Activated T-helper 17 cell treated with anti-CD3 and anti-CD28 coated beads, Interleukin-2, amount 50 U/mL, for 72 hours (primary cell): Measurements from ENCODE around the gene GARRE1. TPM values are rescaled to one million over a fixed set of nuclear protein-coding genes. Genes with fewer than 3 reads are reported as not detected.
A peak's percentile ranks its signal among the peaks of the same experiment; 100 is the strongest.

Experiments used
- ATAC-seq: fragments of 150-1000 bp; cut with Tn5 transposase; replicated peaks from 2 replicates; pipeline ENCODE4 v1.10.0; 2021; ENCODE audit warnings: mild to moderate bottlenecking, moderate library complexity
- H3K27ac Mint-ChIP-seq: one replicate; pipeline ENCODE4 v1.8.0; 2022; ENCODE audit warnings: mixed read lengths
- H3K27me3 Mint-ChIP-seq: one replicate; pipeline ENCODE4 v1.8.0; 2022; ENCODE audit warnings: mixed read lengths
- H3K36me3 Mint-ChIP-seq: one replicate; pipeline ENCODE4 v1.8.0; 2022; ENCODE audit warnings: low read depth, mild to moderate bottlenecking, mixed read lengths
- H3K4me1 Mint-ChIP-seq: one replicate; pipeline ENCODE4 v1.8.0; 2022; ENCODE audit warnings: mixed read lengths
- H3K4me3 Mint-ChIP-seq: one replicate; pipeline ENCODE4 v1.8.0; 2022; ENCODE audit warnings: mild to moderate bottlenecking, mixed read lengths
- H3K9me3 Mint-ChIP-seq: one replicate; pipeline ENCODE4 v1.8.0; 2022; ENCODE audit warnings: mixed read lengths
- total RNA-seq, 2 donors: library from RNA; stranded (reverse); gene quantifications; one replicate each; pipeline ENCODE4 v1.2.3, GENCODE V29; 2022

GARRE1 gene
- total RNA-seq, 2 donors from 2014 or later: 13.6 to 22.2 TPM

DNA sequence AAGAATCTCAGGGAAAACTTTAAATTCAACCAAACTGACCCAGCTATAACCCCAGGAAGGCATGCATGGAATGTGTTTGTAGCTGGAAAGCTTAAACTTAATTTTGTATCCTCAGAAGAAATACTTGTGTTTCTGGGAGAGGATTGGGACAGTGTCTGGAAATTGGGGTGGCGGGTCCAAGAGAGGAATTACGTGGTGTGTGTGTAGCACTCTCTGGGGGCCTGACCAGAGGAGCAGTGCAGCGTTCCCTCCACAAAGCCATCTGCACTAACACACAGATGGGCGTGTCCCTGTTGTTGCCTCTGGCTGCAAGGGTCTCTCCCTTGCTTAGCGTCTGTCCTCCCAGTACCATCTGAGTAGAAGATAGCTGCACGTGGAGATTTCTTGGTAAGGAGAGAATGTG lies 6.4 kb downstream of the GARRE1 start:
- H3K4me3 Mint-ChIP-seq: no peak overlapping the region
- H3K27me3 Mint-ChIP-seq: no peaks in the 10 kb centered on the region
- peaks cover 29% of the 10 kb centered on the region for H3K4me1 Mint-ChIP-seq
- H3K36me3 Mint-ChIP-seq: peaks cover 5% of the 10 kb centered on the region
- no peak for ATAC-seq
- peak overlapping the region; percentile 36 for H3K27ac Mint-ChIP-seq
- no peaks in the 10 kb centered on the region for H3K9me3 Mint-ChIP-seq

DNA sequence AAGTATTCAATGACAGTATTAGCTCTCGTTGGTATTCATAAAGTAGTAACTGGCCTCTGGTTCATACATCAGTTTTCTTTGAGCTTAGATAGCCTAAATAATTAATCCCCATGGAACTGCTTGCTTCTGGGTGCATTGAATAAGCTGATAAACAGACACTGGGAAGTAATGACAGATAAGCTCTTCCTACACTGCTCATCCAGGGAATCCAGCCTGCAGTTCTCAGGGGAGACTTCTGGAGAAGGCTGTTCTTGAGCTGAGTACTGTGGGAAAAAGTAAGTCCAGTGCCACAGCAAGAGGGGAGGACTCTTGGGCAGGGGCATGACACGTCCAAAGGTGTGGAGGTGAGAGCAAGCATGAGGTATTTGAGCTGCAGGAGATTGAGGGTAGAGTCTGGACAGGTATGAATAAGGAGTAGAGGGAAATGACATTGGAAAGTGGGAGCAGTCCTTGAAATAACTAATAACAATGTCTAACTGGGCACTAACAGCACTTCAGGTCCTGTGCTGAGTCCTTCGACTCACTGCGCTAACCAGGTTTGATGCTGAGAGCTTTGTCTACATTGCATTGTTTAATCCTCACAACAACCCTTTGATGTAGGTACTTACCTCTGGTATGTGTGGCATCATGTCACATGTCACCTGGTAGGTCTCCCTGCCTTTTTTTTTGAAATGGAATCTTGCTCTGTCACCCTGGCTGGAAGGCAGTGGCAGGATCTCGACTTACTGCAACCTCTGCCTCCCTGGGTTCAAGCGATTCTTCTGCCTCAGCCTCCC lies 7.2 kb downstream of the GARRE1 start:
- Mint-ChIP-seq H3K9me3 (no peaks in the 10 kb centered on the region), H3K27ac (peak overlapping the region; percentile 36), H3K4me3 (no peak overlapping the region), H3K27me3 (no peaks in the 10 kb centered on the region), H3K36me3 (peaks cover 5% of the 10 kb centered on the region), H3K4me1 (peaks cover 29% of the 10 kb centered on the region)
- ATAC-seq: no peak

DNA sequence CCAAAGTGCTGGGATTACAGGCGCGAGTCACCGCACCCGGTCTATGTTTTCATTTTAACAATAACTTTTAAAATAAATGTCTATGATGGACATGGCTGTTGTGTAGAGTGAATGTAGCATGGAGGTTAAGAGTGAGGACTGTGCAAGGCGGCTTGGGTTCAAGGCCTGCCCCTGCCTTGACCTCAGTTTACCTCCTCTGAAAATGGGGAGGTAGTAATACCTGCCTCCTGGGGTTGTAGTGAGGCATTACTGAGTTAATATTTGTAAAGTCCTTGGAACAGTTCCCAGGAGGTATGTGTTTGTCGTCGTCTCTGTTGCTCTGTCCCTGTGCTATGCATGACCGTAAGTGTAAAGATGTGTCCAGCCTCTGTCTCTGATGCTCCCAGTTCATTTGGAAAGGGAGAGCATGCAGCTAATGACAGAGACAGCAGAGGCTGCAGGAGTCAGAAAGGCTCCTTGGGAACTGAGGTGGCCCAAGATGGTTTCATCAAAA lies 9.4 kb downstream of the GARRE1 start:
- ATAC-seq: no peak
- no peaks in the 10 kb centered on the region for H3K9me3 Mint-ChIP-seq
- no peaks in the 10 kb centered on the region for H3K36me3 Mint-ChIP-seq
- H3K27ac Mint-ChIP-seq: no peak overlapping the region
- no peaks in the 10 kb centered on the region for H3K27me3 Mint-ChIP-seq
- peaks cover 33% of the 10 kb centered on the region for H3K4me1 Mint-ChIP-seq
- H3K4me3 Mint-ChIP-seq: no peak overlapping the region

DNA sequence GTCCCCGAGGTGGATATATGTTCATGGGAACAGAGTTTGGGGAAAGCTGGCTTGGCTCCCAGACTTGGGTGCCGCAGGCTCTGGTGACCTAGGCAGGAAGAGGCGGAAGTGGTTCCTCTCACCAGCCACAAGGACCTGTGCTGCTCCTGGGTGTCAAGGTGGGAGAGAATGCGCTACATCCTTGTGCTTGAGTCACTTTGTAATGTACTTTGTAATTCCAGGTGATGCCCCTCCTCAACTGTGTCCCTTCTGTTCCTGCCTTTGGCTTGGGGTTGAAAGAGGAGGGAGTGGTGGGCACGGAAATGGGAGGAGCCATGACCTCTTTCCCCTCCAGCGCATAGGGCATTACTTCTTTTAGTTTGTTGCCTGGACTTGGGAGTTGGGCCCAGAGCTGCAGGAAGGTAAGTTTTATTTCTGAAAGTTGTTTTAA lies 10.9 kb downstream of the GARRE1 start:
- Mint-ChIP-seq H3K4me1 (peaks cover 35% of the 10 kb centered on the region), H3K9me3 (no peaks in the 10 kb centered on the region), H3K36me3 (peaks cover 7% of the 10 kb centered on the region), H3K4me3 (no peak overlapping the region), H3K27ac (peak overlapping the region; percentile 19), H3K27me3 (no peaks in the 10 kb centered on the region)
- ATAC-seq: no peak

DNA sequence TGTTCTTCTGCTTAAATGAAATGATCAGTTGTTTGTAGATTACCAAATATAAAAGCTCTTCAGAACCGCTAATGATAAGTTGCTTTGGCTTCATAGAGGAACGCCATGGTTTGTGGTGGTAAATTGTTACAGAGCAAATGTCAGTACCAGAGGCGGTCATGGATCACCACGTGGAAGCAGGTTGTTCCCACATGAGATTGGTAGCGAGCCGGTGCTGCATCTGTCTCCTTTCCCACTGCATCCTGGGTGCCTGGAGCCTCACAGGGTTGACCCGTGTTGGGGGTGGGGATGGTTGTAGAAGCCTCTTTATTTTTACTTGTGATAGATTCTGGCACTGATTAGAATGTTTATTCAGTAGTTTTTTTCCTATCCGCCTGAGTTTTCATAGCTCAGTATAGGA lies 14.7 kb downstream of the GARRE1 start:
- H3K4me3 Mint-ChIP-seq: peak overlapping the region; percentile 85
- H3K9me3 Mint-ChIP-seq: no peaks in the 10 kb centered on the region
- peaks cover 12% of the 10 kb centered on the region for H3K36me3 Mint-ChIP-seq
- H3K27ac Mint-ChIP-seq: peak overlapping the region; percentile 94
- peaks cover 40% of the 10 kb centered on the region for H3K4me1 Mint-ChIP-seq
- no peaks in the 10 kb centered on the region for H3K27me3 Mint-ChIP-seq
- no peak for ATAC-seq

DNA sequence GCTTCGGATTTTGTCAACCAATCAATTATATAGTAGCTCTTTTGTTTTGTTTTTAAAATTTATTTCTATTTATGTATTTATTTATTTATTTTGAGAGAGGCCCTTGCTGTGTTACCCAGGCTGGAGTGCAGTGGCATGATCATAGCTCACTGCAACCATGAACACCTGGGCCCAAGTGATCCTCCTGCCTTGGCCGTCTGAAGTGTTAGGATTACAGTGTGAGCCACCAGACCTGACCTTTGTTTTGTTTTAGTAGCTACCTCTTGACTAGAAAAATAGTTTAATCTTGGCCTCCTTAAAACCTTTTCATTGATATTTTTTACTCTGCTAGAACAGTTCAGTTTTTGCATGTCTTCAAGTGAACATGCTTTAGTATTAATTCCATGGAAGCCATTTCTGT lies 15.1 kb downstream of the GARRE1 start:
- Mint-ChIP-seq H3K36me3 (peaks cover 12% of the 10 kb centered on the region), H3K4me1 (peaks cover 42% of the 10 kb centered on the region), H3K27me3 (no peaks in the 10 kb centered on the region), H3K4me3 (peak overlapping the region; percentile 85), H3K27ac (peak overlapping the region; percentile 94), H3K9me3 (no peaks in the 10 kb centered on the region)
- no peak for ATAC-seq

DNA sequence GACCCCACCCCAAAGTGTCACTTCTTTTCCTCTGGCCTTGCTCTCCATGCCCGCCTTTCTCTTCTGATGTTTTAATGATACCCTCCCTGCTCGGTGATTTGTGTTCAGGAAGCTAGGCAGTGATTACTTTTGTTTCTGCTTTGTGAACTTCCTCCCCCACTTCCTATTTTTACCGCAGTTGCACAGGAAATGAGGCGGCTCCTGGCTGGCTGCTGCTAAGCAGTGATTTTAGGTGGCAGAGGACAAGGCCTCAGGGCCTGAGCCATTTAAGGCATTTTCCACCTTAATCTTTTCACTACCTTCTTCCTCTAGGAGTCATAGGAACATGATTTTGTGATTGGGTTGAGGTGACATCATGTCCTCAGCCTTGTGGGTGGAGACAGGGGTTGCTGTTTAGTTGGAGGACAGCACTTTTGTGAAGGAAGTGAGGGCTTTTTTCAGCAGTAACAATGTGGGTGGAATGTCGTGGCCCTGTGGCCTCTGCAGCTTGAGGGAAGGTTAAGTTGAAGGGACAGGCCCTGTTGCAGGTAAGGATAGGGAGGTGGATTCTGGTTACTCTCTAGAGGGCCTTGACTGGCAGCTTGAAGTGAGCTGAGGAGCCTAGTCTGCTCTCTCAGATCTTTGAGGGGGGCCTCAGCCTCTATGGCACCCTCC lies 15.7 kb downstream of the GARRE1 start:
- Mint-ChIP-seq H3K36me3 (peaks cover 12% of the 10 kb centered on the region), H3K9me3 (no peaks in the 10 kb centered on the region), H3K4me1 (peaks cover 45% of the 10 kb centered on the region), H3K27me3 (no peaks in the 10 kb centered on the region), H3K27ac (peak overlapping the region; percentile 94), H3K4me3 (peak overlapping the region; percentile 85)
- peak; percentile 95 for ATAC-seq

DNA sequence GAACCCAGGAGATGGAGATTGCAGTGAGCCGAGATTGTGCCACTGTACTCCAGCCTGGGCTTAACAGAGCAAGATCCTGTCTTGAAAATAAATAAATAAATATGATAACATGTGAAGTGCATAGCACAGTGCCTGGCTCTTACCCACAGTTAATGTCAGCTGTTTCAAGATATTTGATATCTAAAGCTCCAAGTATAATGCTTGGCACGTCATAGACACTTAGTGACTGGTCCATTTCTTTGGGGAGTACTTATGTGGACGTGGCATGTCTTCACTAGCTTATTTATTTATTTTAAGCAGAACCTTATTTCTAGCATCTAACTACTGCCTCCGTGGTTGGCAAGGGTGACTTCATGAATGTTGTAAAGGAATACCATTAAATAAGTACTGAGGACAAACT lies 18.8 kb downstream of the GARRE1 start:
- H3K27ac Mint-ChIP-seq: peak overlapping the region; percentile 60
- no peak for ATAC-seq
- no peaks in the 10 kb centered on the region for H3K9me3 Mint-ChIP-seq
- H3K27me3 Mint-ChIP-seq: no peaks in the 10 kb centered on the region
- no peak overlapping the region for H3K4me3 Mint-ChIP-seq
- peaks cover 12% of the 10 kb centered on the region for H3K36me3 Mint-ChIP-seq
- H3K4me1 Mint-ChIP-seq: peaks cover 59% of the 10 kb centered on the region

DNA sequence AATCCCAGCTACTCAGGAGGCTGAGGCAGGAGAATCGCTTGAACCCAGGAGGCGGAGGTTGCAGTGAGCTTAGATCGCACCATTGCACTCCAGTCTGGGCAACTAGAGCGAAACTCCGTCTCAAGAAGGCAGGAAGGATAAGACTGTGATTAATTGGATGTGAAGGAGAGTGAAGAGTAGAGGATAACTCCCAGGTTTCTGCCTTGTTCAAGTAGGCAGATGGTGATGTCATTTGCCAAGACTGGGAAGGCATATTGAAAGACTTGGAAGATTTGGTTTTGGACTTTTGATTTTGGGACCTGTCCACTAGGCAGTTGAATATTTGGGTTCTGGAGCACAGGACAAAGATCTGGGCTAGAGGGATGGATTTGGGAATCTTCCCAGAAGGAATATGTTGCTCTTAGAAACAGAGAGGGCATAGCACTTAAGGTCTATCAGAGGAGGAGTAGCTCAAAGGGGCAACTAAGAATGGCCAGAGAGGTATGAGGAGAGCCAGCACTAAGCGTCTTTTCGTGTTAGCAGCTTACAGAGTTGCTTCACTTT lies 20.0 kb downstream of the GARRE1 start:
- Mint-ChIP-seq H3K27ac (no peak overlapping the region), H3K4me3 (no peak overlapping the region), H3K4me1 (peaks cover 49% of the 10 kb centered on the region), H3K36me3 (peaks cover 22% of the 10 kb centered on the region), H3K9me3 (no peaks in the 10 kb centered on the region), H3K27me3 (no peaks in the 10 kb centered on the region)
- ATAC-seq: no peak

DNA sequence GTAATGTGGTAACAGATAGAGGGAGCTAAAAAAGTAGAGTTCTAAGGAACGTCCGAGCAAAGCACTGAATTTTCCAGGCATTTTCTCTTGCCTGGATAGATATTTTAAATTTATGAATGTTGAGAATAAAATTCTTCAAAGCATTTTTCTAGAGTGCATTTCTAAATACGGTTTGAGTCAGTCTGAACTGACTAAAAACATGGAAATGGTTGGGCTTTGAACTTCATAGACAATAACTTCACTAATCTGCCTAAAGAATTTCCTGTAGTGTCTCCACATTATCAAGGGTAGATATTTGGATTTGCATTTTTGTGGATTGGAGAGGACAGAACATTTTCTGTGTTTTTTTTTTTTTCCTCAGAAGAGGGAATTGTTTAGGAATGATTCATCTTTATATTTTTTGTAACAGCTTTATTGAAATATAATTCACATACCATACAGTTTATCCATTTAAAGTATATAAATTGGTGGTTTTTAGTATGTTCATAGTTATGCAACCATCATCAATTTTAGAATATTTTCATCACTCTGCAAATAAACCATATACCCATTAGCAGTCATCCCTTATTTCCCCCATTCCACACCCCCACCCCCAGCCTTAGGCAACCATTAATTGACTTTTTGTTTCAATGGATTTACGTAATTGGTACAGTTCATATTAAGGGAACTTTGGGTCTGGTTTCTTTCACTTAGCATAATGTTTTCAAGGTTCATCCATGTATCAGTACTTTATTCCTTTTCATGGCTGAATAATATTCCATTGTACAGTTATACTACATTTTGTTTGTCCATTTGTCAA lies 20.7 kb downstream of the GARRE1 start:
- Mint-ChIP-seq H3K4me1 (peaks cover 43% of the 10 kb centered on the region), H3K36me3 (peaks cover 18% of the 10 kb centered on the region), H3K27me3 (no peaks in the 10 kb centered on the region), H3K27ac (no peak overlapping the region), H3K9me3 (no peaks in the 10 kb centered on the region), H3K4me3 (no peak overlapping the region)
- ATAC-seq: no peak

DNA sequence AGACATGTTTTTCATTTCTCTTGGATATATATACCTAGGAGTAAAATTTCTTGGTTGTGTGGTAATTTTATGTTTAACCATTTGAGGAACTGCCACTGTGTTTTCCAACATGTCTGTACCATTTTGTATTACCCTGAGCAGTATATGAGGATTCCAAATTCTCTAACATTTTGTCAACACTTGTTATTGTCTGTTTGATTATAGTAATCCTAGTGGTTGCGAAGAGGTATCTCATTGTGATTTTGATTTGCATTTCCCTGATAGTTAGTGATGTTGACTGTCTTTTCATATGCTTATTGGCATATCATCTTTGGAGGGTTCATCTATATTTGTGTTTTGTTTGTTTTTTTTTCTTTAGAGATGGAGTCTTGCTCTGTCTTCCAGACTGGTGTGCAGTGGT lies 21.4 kb downstream of the GARRE1 start:
- Mint-ChIP-seq H3K27ac (no peak overlapping the region), H3K4me3 (no peak overlapping the region), H3K4me1 (peaks cover 36% of the 10 kb centered on the region), H3K9me3 (no peaks in the 10 kb centered on the region), H3K27me3 (no peaks in the 10 kb centered on the region), H3K36me3 (peaks cover 11% of the 10 kb centered on the region)
- ATAC-seq: no peak

DNA sequence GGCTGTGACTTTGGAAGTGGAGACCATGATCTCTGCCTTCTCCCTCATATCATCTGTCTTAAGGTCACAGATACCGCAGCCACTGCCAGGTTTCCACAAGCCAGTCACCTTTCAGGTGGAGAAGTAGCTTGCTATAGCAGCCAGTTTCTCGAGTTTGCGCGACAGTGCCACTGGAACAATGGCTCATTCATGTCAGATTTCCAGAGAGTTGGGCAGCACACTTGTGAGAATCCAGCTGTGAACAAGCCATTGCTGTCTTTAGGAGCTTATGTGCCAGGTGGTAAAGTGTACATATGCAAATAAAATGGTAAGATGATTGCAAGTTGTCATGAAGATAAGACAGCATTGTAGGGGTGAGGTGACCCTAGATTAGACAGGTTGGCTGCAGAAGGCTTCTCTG lies 22.3 kb downstream of the GARRE1 start:
- H3K4me1 Mint-ChIP-seq: peaks cover 34% of the 10 kb centered on the region
- no peaks in the 10 kb centered on the region for H3K9me3 Mint-ChIP-seq
- no peak overlapping the region for H3K27ac Mint-ChIP-seq
- no peak for ATAC-seq
- peak overlapping the region; percentile 2 for H3K4me3 Mint-ChIP-seq
- no peaks in the 10 kb centered on the region for H3K27me3 Mint-ChIP-seq
- peaks cover 16% of the 10 kb centered on the region for H3K36me3 Mint-ChIP-seq

DNA sequence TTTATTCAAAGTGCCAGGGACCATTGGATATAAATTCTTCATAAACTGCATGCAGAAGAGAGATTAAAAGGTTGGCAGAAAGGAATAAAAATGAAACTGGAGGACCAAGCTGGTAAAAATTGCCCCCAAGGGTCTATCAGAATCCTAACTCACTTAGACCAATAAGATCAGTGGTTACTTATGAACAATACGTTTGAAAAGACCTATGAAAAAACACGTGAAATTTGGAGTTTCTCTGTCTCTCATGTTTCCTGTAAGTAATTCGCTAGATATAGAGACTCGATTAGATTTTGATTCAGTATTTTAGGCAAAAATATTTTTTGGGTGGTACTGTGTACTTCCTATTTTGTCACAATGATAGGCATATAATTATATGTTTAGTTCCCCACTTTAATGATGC lies 22.9 kb downstream of the GARRE1 start:
- peak overlapping the region; percentile 2 for H3K4me3 Mint-ChIP-seq
- no peak for ATAC-seq

DNA sequence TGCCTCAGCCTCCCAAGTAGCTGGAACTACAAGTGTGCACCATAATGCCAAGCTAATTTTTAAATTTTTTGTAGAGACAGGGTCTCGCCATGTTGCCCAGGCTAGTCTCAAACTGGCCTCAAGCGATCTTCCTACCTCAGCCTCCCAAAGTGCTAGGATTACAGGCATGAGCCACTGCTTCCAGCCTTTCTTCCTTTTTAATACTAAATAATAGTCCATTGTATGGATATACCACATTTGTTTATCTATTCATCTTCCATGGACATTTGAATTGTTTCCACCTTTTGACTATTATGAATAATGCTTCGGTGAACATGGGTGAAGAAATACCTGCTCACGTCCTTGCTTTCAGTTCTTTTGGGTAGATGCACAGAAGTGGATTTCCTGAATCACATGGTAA lies 24.4 kb downstream of the GARRE1 start:
- H3K4me3 Mint-ChIP-seq: no peak overlapping the region
- H3K9me3 Mint-ChIP-seq: no peaks in the 10 kb centered on the region
- no peak for ATAC-seq
- no peaks in the 10 kb centered on the region for H3K27me3 Mint-ChIP-seq
- no peak overlapping the region for H3K27ac Mint-ChIP-seq
- H3K36me3 Mint-ChIP-seq: peaks cover 26% of the 10 kb centered on the region
- peaks cover 34% of the 10 kb centered on the region for H3K4me1 Mint-ChIP-seq

More for the DNA sequence above, 22.9 kb downstream of the GARRE1 start:
- H3K27me3 Mint-ChIP-seq: no peaks in the 10 kb centered on the region
- H3K9me3 Mint-ChIP-seq: no peaks in the 10 kb centered on the region
- peaks cover 22% of the 10 kb centered on the region for H3K36me3 Mint-ChIP-seq
- peaks cover 30% of the 10 kb centered on the region for H3K4me1 Mint-ChIP-seq
- H3K27ac Mint-ChIP-seq: no peak overlapping the region
